GM21737 (cell line): ENCODE results near the gene CELF2.
A peak's percentile ranks its signal among the peaks of the same experiment; 100 is the strongest.

Experiments used
- ATAC-seq: cut with Tn5 transposase; IDR thresholded peaks from one replicate; pipeline ENCODE4 v1.9.1; 2021; ENCODE audit warnings: mild to moderate bottlenecking, moderate library complexity; ENCODE audit not compliant: unreplicated experiment

Gene CELF2

DNA sequence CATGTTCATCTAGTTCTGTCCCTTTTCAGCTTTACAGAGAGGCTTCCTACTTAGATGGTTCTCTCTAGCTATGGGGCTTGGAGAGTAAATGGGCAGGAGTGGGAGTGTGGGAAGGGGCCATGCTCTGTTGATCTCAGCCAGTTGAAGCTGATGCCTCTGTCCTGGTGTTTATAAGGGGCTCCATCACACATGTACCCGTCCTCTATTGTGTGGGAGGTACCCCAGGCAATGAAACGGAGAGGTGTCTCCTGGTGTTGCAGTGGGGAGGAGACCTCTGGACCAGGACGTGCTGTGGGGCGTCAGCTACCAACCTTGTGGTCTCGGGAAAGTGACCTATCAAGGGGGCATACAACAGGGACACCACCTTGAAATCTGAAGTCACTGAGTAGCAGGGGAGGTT lies 173.5 kb downstream of the CELF2 start:
- no peak for ATAC-seq

DNA sequence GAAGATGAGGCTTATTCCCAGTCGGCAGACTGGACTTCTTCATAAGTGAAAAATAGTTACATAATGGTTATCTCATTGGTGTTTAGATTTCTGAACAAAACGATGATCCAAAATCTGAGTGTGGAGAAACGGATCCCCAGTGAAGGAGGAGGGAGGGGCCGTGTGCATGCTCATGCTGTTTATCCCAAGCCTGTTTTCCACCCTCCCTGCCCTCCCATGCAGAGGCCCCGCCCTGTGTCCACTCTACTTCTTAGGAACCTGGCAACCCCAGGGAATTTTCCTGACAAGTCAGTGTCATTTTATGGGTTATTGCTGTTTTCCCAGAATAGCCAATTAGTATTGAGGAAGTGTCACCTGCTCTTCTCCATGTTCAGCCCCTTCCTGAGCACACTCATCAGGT lies 174.0 kb downstream of the CELF2 start:
- ATAC-seq = no peak

DNA sequence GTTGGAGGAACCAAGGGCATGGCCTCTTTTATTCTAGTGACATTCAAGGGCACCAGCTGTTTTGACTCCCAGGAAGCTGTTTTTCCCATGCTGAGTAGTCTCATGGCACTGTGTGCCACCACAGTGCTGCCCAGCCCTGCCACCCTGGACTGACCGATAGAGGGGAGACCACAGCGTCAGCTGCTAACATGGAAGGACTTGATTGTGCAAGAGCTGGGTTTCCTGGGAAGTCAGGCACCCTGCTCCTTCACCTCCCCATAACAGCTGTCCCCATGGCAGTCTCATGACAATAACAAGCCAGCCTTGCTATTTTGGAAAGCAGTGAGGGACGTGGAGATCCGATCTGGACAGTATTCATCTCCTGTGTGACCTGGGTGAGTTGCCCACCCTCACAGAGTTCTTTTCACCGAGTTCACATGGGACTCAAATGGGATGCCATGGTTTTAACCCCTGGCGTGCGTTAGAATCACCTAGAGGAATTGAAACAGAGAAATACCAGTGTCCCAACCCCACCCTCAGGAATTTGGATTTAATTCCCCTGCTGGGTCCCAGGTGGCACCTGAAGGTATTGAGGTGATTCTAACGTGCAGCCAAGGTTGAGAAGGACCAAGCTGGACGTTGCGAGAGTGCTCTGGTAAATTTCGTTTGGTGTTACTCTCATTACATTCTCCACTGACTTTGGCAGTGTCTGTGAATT lies 174.8 kb downstream of the CELF2 start:
- ATAC-seq = no peak

DNA sequence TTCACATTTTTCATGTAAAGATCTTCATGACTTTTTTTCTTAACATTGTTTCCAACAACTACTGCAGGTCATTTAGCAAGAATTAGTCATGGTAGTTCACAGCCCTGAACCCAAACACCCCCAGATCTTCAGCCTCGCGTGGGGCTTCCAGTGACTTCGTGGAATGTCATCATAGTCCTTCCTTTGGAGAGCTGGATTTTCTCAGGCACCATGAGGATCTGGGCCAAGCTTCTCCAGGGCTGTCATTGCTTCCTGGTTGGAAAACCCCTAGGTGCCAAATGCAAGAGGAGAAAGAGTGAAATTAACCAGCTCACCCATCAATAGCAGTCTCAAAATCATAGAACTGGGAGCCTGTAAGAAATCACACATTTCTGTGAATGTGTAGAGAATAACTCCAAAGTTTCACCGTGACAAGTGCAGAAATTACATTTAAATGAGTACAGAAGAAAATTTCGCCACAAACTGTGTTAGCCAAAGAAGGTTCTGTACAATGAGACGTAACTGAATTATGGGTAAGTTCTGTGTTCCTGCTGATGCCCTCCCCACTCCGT lies 175.4 kb downstream of the CELF2 start:
- ATAC-seq = no peak

DNA sequence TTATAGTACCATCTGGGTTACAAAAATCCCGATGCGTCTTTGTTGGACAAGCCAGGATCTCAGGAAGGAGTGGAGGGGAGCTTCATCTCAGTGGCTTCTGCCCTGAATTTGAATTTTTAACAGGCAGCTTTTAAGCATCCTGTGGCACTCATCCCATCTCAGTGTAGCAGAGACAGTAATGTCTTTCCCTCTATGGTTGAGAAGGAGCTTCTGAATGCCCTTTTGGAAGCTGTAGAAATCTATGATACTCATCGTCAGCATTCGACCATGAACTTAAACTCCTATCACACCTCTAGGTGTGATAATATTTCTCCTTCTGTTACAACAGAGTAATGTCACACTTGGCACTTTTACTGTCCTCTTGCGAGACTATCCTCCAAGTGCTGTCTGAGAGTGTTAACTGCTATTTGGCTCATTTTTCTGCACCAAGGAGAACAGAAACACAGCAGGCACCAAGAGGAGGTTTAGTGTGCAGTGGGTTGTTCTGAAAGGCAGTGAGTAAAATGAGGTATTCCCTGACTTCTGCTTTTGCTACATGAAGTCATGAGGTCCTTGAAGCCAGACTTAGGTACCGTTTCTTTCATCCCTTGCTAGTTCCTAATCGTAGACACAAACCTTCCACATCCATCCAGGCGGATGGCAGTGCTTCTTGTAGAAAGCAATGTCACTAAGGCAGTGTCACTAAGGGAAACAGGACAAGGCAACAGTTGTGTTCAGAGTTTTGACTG lies 177.4 kb downstream of the CELF2 start:
- no peak for ATAC-seq

DNA sequence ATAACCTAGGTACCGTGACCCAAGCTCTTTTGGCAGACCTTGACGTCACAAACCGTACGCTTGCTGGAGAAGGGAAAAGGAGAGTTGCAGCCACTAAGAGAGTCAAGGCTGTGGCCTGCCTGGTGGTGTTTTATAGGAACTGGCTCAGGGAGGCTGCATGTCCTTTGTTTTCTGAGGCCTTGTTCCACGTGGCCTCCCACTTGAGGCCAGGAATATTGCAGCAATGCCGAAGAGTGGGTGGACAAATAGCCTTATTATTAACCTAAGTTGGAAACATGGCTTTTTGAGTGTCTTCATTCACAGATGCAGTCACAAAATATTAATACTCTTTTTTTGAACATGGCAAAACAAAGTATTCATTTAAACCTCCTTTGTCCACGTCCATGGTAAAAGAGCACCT lies 178.0 kb downstream of the CELF2 start:
- ATAC-seq = no peak

DNA sequence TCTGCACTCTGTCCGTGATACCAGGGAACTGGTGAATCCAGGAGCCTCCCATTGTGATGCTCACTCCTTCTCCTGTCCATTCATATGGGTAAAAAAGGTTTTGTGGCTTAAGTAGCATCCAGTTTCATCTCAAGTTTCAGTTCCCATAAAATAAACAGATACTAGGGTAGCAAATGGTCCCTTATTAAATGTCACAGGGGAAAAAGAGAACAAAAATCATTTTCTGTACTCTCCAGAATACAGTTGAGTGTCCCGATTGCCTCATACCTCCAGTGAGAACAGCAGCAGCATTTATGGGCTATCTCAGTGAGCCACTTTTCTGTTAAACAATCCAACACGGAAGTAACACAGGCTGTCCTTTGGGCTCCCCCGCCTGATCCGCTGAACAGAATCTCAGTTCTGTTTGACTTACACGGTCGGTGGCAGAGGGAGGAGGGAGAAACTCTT lies 179.6 kb downstream of the CELF2 start:
- peak; percentile 59 for ATAC-seq

DNA sequence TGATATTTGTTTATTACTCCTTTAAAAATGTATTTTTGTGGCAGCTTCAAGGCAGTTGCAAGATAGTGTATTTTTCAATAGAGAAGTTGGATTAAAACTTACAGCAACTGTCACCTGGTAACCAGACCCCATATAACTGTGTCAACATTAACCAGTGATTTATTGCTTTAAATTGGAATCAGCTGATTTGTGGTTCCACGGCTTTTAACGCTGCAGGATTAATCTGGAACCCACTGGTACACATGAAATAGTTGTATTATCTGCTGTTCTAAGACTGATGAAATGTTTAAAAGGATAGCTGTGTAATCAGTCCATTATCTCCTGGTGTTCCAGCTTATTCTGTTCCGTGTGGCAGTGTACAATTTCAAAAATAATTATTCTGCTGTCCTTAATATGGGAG lies 180.2 kb downstream of the CELF2 start:
- no peak for ATAC-seq

DNA sequence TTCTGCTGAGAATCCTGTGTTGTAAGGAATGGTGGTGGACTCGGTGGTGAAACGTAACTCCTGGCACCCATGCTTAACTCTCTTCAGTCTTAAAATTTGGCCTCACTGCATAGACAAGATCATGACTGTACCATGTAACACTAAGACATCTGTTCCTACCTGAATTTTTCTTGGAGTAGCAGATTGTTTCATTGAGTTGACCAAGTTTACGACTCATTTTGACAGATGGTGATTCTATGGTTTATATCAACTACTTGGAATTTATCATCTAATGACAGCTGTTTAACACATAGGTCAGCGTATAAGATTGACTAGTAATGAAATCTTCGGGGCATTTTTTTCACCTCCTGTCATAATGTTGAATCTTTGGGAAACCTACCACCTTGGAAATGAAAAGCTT lies 184.2 kb downstream of the CELF2 start:
- ATAC-seq = no peak

DNA sequence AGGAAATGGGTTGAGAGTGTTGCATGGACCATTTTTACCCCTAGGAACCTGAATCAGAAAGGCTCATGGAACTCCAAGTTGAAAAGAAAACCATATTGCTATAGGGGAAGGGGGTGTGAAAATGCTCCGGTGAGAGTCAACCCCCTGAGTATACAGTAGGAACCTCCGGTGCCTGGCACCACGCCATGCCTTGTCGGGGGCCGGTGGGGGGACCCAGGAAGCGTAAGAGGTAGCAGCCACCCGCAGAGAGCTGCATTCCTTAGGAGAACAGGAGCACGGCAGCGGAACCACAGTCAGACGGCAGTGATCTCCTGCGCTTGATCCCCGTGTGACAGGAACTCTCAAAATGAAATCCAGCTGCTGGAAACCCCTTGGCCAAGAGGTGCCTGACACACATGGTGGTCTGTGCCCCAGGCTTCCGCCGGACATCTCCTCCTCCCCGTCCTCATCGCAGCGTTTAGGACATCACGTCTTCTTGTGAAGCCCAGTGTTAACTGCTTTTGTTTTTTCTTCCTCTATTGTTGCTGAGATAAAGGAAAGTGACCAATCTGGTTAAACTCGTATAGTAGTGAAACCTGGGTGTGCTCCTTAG lies 186.8 kb downstream of the CELF2 start:
- no peak for ATAC-seq

DNA sequence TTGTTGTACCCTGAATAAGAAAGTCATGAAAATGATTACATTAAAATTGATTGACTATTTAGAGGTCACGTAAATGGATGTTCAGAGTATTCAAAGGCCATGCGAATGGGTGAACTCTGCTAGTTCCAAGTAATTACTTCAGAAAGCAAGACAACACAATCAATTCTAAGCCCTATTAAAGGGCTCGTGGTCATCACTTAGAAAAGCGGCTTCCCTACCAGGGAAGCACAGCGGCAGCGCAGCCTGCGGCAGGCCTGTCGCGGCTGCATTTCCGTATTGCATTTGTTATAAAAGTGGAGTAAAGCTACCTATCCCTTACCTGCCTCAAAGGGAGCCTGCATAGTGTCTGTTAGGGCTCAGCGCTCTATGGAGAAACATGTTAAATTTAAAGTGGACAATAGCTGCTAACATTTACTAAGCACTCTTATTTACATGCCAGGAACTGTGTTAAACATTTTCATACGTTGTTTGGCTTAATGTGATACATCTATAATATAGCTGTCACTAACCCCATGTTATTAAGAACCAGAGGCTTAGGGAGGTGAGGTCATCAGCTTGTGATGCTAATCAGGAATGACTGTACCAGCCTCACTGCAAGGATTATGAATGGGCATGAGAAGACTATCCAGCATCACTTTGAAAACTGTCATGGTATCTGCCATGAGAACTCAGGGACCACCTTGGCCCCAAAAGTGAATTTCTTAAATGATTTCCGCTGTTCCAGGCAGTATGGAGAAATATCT lies 187.5 kb downstream of the CELF2 start:
- no peak for ATAC-seq

DNA sequence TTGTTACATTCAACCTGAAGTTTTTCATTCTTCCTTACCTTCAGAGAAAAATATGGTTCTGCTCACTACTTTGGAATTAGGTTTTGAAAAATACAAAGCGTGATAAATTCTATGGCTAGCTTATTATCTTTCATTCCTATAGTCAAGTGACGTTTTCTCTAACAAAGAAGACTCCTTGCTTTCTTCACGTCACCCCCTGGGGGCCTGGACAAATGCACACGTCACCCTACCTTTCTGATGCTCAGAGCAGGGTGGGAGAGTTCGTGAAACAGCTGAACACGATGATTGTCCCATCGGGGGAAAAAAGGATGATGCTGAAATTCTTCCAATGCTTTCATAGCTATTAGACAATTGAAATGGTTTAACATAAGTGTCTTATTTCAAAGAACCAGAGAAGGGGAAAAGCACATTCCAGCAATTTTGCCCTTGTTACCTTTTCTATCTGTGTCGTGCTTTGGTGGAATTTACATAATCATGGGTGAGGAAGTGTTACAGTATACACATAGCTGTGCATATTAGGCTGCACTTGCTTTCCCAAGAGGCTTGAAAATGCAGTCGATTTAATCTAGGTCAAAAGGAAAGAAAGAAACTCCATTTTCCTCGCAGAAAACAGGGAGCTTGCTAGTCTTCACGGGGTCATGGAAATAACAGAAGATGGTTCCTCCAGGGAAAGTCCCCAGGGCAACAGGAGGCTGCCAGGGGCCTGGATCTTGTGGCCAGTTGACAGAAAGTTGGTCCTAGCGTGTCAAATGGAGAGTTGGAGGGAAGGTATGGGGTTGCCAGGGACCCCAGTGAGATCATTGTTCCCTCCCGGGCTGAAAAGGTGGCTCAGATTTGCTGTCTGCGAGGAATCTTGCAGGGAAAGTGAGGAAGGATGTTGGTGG lies 189.2 kb downstream of the CELF2 start:
- ATAC-seq = no peak

DNA sequence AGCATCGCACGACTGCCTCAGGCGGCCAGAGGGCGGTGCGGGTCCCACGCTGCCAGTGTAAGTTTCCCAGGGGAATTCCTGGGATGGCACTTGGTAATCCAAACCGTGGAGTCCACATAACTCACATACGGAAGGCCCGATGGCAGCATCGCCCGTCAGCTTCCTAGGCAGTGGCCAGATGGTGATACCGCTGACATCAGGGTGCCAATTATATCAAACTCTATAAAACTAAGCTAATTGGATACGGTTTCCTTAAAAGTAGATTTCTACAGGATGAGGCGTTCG lies 189.8 kb downstream of the CELF2 start:
- no peak for ATAC-seq

DNA sequence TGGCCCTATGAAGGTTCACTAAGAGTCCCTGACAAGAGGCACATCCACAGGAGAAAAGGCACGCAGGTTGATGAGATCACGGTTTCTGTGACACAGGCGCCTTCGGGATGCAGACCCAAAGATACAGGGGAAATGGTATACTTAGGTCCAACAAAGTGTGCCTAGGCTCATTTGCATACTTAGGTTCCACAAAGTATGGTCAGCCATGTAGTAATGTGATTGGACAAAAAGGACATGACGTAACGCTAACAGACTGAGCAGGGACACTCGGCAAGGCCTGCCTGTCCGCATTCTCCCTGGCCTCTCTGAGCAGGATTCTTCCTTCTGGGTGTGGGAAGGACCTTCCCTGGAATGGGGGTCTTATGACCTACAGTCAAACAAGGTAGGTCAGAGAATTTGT lies 190.6 kb downstream of the CELF2 start:
- no peak for ATAC-seq

DNA sequence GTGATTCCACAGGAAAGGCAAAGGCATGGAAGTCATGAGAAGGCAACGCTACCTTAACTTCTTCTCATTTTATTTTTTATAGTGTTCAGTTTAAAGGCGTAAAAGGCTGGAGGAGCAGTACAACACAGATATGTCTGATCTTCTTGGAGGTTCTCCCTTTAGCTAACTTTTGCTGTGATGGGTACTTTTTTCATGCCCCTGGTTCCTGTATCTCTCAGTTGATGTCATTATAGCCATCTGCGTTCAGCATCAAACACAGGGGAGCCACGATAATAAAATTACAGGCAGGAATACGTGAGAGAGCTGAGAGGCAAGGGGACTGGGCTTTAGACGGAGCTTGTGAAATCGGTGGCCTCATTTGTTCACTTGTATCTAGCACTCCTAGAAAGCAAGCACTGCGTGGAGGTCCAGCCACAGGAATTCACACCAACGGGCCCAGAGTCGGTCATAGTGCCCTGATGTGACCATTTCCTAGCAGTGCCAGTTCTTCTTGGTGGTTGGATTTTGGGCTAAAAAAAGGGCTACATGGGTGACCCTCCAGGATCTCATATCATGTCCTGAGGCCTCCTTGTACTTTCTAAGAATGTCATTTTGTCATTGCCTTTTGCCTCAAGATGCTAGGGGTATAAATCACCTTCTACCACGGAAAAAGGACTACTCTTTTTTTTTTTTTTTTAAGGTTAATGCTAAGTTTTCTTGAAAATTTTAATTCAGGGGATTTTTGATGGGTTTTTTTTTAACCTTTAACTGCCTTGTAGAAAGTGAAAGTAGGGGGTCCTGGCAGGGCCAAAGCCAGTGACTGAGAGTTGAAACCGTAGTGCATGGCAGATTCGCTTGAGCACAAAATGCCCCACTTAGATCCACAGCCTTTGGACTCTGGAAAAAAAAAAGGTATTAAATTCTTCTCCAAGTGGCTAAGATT lies 191.5 kb downstream of the CELF2 start:
- ATAC-seq = peak; percentile 43

DNA sequence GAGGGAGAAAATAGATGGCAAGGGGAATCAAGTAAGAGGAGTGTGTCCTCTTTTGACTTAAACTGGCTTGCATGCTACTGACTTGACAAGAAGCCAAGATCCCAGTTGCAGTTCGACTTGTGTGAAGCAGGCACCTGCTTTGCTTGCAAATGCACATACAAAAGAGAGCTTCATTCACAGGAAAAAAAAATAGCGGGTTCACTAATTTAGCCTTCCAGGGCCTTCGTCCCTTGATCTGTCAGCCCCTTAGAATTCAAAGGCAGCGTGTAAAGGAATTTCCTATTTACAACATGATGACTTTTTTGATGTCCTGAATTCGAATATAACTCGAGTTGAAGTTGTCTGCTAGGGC lies 192.1 kb downstream of the CELF2 start:
- ATAC-seq = peak; percentile 17

DNA sequence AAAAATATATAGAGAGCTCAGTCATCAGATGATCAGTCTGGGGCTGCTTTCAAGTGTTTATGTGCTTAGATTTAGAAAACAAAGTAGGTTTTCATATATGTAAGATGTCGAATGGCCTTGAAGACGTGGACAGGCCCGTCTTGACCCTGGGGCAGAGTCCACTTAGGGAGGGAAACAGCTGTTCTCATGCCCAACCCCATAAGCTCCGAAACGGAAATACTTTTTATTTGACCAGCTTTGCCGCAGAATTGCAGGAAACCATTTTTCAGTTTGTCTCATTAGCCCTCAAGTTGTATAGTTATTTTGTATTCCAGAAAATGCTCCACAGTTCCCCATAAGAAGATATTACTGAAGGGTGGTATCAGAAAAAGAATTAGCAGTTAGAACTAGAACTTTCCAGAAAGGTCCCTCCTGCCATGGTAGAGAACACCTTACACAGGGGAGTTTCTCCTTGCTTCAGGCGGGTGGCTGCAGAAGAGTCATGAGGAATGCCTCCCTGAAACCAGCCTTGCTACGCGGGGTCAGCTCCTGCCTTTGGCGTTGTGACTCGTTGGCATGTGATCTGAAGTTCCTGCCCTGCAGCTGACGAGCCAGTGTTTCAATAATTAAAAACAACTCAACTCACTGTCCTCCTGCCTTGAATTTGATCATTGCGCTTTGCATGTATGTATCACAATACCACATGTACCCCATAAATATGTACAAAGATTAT lies 192.7 kb downstream of the CELF2 start:
- ATAC-seq = no peak

DNA sequence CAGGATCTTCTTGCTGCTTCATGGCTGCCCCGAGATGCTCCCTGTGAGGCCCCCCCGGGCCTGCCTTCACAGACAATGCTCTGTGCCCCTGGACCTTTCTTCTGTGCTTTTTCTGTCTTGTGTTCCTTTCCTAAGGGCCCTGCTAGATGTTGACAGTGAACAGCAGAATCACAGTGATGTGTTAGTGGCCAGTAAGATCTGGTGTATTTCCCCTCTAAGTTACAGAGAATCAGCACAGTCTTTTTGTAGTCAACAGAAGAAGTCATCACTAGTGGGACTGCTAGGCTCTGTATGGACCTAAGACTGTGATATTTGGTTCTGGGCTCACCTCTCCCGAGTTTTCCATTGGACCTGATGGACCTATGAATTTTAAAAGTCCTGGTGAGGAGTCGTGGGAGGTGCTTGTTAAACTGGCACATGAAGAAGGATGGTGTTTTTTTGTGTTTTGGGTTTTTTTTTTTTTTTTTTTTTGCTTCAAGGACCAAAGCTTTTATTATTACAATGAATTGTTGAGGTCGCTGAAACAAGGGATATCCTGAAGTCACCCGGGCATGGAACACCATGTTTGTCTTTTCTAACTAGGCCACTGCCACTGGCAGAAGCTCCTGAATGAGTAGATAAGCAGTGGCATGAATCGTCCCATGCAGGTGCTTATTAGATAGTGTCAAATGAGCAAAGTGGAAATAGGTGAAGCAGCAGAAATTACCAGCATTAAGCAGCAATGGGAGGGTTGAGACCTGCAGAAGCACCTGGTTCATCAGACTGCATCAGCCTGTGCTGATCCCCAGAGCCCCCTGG lies 194.8 kb downstream of the CELF2 start:
- no peak for ATAC-seq
